ENCODE data around the gene KMT2A.

DNA sequence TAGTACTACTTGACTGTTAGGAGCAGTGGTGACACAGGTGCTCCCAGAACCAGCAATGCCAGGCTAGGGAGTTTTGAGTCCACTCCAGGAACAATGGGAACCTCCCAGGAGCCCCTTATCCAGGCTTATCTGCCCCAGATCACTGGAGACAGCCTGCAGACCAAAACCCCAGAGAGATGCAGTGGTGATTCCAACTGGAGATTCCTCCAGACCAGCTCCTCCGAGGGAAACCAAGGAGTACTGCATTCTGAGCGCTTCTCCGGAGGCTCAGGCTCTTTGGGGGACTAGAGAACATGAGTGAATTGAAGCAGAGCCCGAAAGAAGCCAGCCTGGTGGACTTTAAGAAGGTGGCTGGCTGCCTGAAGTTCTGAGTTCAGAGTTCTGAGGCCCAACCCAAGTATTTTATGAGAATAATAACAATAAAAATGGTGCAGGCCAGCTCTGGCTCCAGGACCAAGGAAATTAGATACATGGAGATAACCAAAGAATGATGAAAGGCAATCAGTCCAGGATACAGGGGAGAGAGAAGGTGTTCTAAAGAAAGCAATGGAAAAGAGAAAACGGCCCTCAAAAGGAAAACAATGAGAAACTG, 93.4 kb downstream of the KMT2A start:
- TF ChIP-seq, protein P1, sequence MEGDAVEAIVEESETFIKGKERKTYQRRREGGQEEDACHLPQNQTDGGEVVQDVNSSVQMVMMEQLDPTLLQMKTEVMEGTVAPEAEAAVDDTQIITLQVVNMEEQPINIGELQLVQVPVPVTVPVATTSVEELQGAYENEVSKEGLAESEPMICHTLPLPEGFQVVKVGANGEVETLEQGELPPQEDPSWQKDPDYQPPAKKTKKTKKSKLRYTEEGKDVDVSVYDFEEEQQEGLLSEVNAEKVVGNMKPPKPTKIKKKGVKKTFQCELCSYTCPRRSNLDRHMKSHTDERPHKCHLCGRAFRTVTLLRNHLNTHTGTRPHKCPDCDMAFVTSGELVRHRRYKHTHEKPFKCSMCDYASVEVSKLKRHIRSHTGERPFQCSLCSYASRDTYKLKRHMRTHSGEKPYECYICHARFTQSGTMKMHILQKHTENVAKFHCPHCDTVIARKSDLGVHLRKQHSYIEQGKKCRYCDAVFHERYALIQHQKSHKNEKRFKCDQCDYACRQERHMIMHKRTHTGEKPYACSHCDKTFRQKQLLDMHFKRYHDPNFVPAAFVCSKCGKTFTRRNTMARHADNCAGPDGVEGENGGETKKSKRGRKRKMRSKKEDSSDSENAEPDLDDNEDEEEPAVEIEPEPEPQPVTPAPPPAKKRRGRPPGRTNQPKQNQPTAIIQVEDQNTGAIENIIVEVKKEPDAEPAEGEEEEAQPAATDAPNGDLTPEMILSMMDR (conservative IDR thresholded peaks at IDR 0.05; ENCODE audit: low read length) = no peak
- TF ChIP-seq EZH2phosphoT487 (IDR thresholded peaks at IDR 0.05; ENCODE audit: borderline replicate concordance) = no peak

All from Loucy (cell line).